ENCODE measurements around the gene KRTAP10-9. TPM values are rescaled to one million over a fixed set of nuclear protein-coding genes. Genes with fewer than 3 reads are reported as not detected.

KRTAP10-9 gene, protein sequence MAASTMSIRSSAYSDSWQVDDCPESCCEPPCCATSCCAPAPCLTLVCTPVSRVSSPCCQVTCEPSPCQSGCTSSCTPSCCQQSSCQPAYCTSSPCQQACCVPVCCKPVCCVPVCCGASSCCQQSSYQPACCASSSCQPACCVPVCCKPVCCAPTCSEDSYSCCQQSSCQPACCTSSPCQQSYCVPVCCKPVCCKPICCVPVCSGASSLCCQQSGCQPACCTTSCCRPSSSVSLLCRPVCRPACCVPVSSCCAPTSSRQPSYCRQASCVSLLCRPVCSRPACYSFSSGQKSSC
- not detected in 2 replicates for total RNA-seq

DNA sequence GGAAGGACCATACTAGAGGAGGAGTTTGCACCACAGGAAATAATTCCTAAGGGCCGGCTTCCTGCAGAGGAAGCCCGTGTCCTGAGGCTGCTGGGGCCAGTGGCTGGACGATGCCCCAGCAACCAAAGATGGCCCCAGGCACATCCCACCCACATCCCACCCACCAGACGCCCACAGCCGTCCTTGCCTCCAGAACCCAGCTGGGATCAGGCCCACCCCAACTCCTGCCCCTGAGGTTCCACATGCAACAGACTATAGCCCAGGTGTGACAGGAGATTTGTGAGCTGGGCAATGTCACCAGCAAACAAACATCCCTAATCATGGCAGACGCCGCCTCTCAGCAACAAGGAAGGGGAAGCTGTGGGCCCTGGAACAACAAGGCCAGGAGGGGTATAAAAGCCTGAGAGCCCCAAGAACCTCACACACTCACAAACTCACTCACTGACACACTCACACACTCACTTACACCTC, at the start of gene KRTAP10-9:
Gene KRTAP10-9 (plus strand): TSS at position 421 of the 471 bp plus-strand sequence. CDS start 79 bp downstream, outside the sequence.

DNA sequence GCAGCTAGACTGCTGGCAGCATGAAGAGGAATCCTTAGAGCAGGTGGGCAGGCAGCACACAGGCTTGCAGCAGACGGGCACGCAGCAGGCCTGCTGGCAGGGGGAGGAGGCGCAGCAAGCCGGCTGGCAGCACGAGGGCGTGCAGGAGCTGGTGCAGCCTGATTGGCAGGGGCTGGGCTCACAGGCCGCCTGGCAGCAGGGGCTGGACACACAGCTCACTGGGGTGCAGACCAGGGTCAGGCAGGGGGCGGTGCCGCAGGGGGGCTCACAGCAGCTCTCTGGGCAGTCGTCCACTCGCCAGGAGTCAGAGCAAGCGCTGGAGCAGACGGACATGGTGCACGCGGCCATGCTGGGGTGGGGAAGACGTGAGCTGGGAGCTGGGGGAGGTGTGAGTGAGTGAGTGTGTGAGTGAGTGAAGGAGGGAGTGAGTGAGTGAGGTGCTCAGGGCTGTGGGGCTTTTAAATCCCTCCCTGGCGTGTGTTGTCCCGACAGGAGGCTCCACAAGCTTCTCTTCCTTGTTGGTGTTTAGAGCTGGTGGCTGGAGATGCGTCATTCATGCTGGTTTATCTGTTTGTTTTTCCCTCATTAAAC, 46.6 kb upstream of the KRTAP10-9 start, which contains the start of gene KRTAP10-5:
Gene KRTAP10-5 (minus strand): TSS at position 374 of the 591 bp plus-strand sequence. CDS start 26 bp downstream, at position 348.

DNA sequence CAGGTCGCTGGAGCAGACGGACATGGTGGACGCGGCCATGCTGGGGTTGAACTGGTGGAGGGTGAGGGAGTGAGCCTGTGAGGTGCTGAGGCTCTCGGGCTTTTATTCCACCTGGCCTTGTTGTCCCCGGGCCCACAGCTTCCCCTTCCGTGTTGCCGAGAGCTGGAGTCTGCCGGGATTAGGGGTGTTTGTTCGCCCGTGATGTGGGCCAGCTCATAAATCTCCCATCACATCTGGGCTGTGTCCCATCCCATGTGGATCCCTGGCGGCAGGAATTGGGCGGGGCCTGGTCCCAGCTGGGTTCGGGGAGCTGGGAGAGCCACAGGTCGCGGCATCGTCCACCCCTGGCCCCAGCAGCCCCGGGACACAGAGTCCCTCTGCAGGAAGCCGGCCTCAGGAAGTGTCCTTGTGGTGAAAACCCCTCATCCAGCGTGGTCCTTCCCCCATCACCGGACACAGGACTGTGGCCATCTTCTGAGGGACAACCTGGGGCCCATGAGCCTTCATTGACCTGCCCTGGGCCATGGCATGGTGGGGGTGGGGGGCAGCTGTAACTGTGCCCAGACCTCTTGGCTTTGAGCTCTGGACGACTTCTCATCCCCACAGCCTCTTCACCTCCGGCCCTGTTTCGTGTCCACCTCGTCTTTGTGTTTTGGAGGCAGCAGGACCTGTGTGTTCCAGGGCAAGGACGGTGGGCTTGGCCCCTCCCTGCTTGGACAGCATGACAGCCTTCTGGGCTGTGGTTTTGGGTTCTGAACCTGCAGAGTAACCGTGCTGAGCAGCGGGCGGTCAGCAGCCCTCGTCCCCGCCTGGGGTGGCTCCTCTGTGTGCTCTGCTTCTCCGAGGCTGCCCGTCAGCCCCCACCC, 34.2 kb upstream of the KRTAP10-9 start, which contains the start of gene KRTAP10-6:
Gene KRTAP10-6 (minus strand): TSS at position 60 of the 866 bp plus-strand sequence. CDS start 21 bp downstream, at position 39.

DNA sequence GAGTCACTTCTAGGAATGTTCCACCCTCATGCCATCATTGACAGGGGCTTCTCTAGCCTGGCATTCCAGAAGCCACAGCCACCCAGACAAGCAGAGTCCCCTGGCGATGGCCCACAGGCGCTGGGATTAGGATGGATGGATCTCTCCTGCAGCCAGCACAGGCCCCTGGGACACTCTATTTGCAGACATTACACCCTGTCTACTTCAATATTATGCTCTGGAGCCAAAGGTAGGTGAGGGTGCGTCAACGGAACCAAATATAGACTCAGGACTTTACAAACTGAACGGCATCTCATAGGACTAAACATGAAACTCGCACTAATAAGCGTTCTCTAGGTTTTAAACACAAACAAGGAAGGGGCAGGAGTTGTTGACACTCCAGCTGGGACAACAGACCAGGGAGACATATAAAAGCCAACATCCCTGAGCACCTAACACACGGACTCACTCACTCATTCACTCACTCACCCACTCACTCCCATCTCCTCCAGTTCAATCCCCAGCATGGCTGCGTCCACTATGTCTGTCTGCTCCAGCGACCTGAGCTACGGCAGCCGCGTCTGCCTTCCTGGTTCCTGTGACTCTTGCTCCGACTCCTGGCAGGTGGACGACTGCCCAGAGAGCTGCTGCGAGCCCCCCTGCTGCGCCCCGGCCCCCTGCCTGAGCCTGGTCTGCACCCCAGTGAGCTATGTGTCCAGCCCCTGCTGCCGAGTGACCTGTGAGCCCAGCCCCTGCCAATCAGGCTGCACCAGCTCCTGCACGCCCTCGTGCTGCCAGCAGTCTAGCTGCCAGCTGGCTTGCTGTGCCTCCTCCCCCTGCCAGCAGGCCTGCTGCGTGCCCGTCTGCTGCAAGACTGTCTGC, 26.5 kb upstream of the KRTAP10-9 start, which contains the start of gene KRTAP10-7:
Gene KRTAP10-7 (plus strand): TSS at position 480 of the 861 bp plus-strand sequence. CDS start 25 bp downstream, at position 505.

DNA sequence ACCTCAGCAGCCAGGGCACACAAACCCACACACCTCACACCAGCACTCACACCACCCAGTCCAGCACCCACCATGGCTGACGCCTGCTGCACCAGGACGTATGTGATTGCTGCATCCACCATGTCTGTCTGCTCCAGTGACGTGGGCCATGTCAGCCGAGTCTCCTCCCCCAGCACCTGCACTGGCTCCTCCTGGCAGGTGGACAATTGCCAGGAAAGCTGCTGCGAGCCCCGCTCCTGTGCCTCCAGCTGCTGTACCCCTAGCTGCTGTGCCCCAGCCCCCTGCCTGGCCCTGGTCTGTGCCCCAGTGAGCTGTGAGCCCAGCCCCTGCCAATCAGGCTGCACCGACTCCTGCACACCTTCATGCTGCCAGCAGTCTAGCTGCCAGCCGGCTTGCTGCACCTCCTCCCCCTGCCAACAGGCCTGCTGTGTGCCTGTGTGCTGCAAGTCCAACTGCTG, 14.8 kb upstream of the KRTAP10-9 start, which contains the start of gene KRTAP10-8:
Gene KRTAP10-8 (plus strand): TSS at position 51 of the 458 bp plus-strand sequence. CDS start 22 bp downstream, at position 73.

DNA sequence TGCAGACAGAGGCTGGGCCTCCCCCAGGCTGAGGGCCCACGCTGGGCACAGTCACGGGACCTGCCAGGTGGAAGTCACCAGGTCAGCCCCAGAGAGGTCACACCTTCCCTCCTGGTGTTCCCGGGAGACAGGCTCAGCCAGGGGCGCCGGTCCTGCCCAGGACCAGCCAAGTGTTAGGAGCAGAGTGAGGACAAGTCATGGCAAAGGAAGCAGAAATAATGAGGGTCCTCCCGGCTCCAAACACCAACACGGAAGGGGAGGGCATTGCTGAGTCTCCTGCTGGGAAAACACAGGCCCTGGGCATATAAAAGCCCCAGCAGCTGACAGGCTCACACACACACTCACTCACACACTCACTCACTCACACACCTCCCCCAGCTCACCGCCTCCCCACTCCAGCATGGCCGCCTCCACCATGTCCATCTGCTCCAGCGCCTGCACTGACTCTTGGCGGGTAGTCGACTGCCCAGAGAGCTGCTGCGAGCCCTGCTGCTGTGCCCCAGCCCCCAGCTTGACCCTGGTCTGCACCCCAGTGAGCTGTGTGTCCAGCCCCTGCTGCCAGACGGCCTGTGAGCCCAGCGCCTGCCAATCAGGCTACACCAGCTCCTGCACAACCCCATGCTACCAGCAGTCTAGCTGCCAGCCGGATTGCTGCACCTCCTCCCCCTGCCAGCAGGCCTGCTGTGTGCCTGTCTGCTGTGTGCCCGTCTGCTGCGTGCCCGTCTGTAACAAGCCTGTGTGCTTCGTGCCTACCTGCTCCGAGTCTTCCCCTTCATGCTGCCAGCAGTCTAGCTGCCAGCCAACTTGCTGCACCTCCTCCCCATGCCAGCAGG, 10.3 kb downstream of the KRTAP10-9 start, which contains the start of gene KRTAP10-10:
Gene KRTAP10-10 (plus strand): TSS at position 339 of the 833 bp plus-strand sequence. CDS start 62 bp downstream, at position 401.

DNA sequence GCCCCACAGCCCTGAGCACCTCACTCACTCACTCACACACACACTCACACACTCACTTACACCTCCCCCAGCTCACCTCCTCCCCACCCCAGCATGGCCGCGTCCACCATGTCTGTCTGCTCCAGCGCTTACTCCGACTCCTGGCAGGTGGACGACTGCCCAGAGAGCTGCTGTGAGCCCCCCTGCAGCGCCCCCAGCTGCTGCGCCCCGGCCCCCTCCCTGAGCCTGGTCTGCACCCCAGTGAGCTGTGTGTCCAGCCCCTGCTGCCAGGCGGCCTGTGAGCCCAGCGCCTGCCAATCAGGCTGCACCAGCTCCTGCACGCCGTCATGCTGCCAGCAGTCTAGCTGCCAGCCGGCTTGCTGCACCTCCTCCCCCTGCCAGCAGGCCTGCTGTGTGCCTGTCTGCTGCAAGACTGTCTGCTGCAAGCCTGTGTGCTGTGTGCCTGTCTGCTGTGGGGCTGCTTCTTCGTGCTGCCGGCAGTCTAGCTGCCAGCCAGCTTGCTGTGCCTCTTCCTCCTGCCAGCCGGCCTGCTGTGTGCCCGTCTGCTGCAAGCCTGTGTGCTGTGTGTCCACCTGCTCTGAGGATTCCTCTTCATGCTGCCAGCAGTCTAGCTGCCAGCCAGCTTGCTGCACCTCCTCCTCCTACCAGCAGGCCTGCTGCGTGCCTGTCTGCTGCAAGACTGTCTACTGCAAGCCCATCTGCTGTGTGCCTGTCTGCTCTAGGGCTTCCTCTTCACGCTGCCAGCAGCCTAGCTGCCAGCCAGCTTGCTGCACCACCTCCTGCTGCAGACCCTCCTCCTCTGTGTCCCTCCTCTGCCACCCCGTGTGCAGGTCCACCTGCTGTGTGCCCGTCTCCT, 19.7 kb downstream of the KRTAP10-9 start, which contains the start of gene KRTAP10-11:
Gene KRTAP10-11 (plus strand): TSS at position 49 of the 856 bp plus-strand sequence. CDS start 45 bp downstream, at position 94.

DNA sequence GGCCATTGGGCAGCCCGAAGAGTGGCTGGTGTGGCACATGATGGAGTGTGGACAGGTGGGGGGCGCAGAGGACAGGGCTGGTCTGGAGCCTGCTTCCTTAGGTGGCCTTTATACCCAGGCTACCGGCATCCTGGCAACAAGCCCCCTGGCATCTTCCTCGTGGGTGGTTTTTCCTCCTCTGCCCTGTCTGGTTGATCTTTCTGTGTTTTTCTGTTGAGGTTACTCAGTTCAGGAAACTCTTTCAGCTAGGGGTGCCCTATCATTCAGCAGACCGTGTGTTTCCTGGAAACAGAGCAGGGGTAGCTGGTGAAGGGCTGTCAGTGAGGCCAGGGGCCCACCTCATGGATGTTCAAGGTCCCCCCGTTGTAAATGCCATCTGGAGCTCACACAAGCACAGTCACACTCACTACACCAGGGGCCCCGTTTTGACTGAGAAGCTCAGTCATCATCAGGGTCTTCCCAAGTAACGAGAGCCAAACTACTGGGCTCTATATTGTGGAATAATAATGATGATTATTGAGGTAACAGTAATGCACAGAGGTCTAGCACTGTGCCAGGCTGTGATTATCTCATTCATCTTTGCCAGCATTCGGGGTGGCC, 27.8 kb downstream of the KRTAP10-9 start, which contains the start of gene KRTAP12-4:
Gene KRTAP12-4 (minus strand): TSS at position 84 of the 600 bp plus-strand sequence. CDS start 45 bp downstream, at position 39.

DNA sequence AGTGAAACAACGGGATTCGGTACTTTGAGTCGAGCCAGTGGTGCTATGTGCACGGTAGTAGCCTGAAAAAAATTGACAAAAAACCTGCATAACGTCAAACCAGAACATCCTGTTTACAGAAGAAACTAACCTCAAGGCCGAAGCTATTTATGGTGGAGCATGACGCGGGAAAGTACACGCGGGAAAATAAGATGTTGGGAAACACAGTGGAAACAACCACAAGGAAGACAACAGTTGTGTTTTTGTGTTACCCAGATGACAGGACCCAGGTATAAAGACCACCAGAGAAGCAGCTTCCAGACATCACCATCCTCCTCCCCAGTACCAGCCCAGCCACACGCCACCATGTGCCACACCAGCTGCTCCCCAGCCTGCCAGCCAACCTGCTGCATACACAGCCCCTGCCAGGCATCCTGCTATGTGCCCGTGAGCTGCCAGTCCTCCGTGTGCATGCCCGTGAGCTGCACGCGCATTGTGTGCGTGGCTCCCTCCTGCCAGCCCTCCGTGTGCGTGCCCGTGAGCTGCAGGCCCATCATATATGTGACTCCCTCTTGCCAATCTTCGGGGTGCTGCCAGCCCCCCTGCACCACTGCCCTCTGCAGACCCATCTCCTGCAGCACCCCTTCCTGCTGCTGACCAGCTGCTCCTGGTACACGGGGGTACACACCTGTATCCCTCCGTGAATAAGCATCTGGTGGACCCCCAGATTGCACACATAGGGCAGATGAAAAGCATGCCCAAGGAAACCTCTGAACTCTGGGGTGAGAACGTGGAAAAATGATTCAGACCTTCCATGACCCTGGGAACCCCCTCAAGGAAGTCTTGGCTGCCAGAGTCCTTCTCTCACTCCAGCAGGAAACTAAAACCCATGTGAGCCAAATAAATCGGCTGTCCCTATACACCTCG, 31.0 kb downstream of the KRTAP10-9 start, which contains the start of gene KRTAP12-3:
Gene KRTAP12-3 (plus strand): TSS at position 298 of the 906 bp plus-strand sequence. CDS start 48 bp downstream, at position 346.

DNA sequence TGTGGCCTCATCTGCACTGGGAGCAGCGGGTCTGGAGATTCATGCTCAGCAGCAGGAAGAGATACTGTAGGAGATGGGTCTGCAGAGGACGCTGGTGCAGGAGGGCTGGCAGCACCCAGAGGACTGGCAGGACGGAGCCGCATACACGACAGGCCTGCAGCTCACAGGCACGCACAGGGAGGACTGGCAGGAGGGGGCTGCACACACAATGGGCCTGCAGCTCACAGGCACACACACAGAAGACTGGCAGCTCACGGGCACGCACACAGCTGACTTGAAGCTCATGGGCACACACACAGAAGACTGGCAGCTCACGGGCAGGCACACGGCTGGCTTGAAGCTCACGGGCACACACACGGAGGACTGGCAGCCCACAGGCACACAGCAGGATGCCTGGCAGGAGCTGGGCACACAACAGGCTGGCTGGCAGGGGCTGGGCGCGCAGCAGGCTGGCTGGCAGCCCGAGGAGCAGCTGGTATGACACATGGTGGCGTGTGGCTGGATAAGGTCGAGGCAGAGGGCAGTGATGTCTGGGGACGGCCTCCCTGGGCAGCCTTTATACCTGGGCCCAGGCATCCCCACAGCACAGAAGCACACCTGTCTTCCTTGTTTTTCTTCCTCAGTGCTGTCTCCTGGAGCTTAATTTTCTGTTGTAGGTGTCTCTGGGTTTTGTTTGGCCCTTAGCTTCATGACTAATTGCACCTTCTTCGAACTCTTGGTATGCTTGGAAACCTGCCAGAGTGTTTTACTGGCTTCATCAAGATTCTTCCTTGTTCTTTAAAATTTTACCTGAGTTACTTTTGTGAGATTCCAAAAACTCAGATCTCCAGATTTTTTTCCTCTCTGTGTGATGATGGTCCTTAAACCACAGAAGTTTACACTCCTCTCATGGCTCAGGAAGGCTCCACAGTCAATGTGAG, 39.8 kb downstream of the KRTAP10-9 start, which contains the start of gene KRTAP12-2:
Gene KRTAP12-2 (minus strand): TSS at position 527 of the 920 bp plus-strand sequence. CDS start 41 bp downstream, at position 486.

Other genes starting within 250 kb of the KRTAP10-9 start
- 0.43 and 0.72 TPM in 2 replicates for gene LRRC3, start 171.6 kb upstream of the KRTAP10-9 start, total RNA-seq
- not detected in 2 replicates for gene KRTAP10-1, start 86.9 kb upstream of the KRTAP10-9 start, total RNA-seq
- not detected in 2 replicates for gene KRTAP10-2, start 75.6 kb upstream of the KRTAP10-9 start, total RNA-seq
- not detected in 2 replicates for gene KRTAP10-3, start 68.3 kb upstream of the KRTAP10-9 start, total RNA-seq
- gene KRTAP10-4, start 53.4 kb upstream of the KRTAP10-9 start, total RNA-seq, result not detected in 2 replicates
- gene KRTAP10-5, start 46.5 kb upstream of the KRTAP10-9 start, total RNA-seq, result not detected in 2 replicates
- gene KRTAP10-6, start 34.6 kb upstream of the KRTAP10-9 start, total RNA-seq, result not detected in 2 replicates
- gene KRTAP10-7, start 26.5 kb upstream of the KRTAP10-9 start, total RNA-seq, result not detected in 2 replicates
- not detected in 2 replicates for gene KRTAP10-8, start 15.0 kb upstream of the KRTAP10-9 start, total RNA-seq
- not detected in 2 replicates for gene KRTAP10-10, start 10.3 kb downstream of the KRTAP10-9 start, total RNA-seq
- gene KRTAP10-11, start 19.3 kb downstream of the KRTAP10-9 start, total RNA-seq, result not detected in 2 replicates
- not detected in 2 replicates for gene KRTAP12-4, start 27.6 kb downstream of the KRTAP10-9 start, total RNA-seq
- not detected in 2 replicates for gene KRTAP12-3, start 30.8 kb downstream of the KRTAP10-9 start, total RNA-seq
- not detected in 2 replicates for gene KRTAP12-2, start 39.8 kb downstream of the KRTAP10-9 start, total RNA-seq
- not detected in 2 replicates for gene KRTAP12-1, start 55.1 kb downstream of the KRTAP10-9 start, total RNA-seq
- gene KRTAP10-12, start 70.1 kb downstream of the KRTAP10-9 start, total RNA-seq, result not detected in 2 replicates
- not detected in 2 replicates for gene TSPEAR, start 84.5 kb downstream of the KRTAP10-9 start, total RNA-seq
- 55.4 and 64.3 TPM in 2 replicates for gene UBE2G2, start 174.7 kb downstream of the KRTAP10-9 start, total RNA-seq
- 60.0 and 82.1 TPM in 2 replicates for gene SUMO3, start 191.0 kb downstream of the KRTAP10-9 start, total RNA-seq
- 157 and 257 TPM in 2 replicates for gene PTTG1IP, start 246.6 kb downstream of the KRTAP10-9 start, total RNA-seq

All from tracheal epithelial cell (primary cell).